HEK293 (cell line): ENCODE measurements around the gene AURKA.

Experiments
- KLF10 ChIP-seq: fragments of 450-650 bp; IDR thresholded peaks from 2 replicates; pipeline ENCODE4 v1.5.1; 2018; ENCODE audit warnings: missing biosample characterization, mild to moderate bottlenecking, missing genetic modification characterization
- KLF9 ChIP-seq: fragments of 450-650 bp; formaldehyde crosslinking; IDR thresholded peaks from 2 replicates; pipeline ENCODE4 v1.5.1; 2016; ENCODE audit warnings: missing biosample characterization, missing genetic modification characterization, low read depth
- MZF1 ChIP-seq: fragments of 450-650 bp; formaldehyde crosslinking; IDR thresholded peaks from 2 replicates; pipeline ENCODE4 v1.5.1; 2017; ENCODE audit warnings: missing biosample characterization, missing genetic modification characterization, borderline replicate concordance
- SP2 ChIP-seq: fragments of 450-650 bp; formaldehyde crosslinking; IDR thresholded peaks from 2 replicates; pipeline ENCODE4 v1.5.1; 2016; ENCODE audit warnings: missing biosample characterization, missing genetic modification characterization
- SP3 ChIP-seq: fragments of 450-650 bp; formaldehyde crosslinking; IDR thresholded peaks from 2 replicates; pipeline ENCODE4 v1.5.1; 2016; ENCODE audit warnings: missing biosample characterization, missing genetic modification characterization
- WT1 ChIP-seq: fragments of 450-650 bp; formaldehyde crosslinking; IDR thresholded peaks from 2 replicates; pipeline ENCODE4 v1.5.1; 2016; ENCODE audit warnings: missing biosample characterization, missing genetic modification characterization
- ZBTB20 ChIP-seq: fragments of 450-650 bp; formaldehyde crosslinking; IDR thresholded peaks from 2 replicates; pipeline ENCODE4 v1.5.1; 2016; ENCODE audit warnings: missing biosample characterization, missing genetic modification characterization
- ZNF157 ChIP-seq: fragments of 450-650 bp; formaldehyde crosslinking; IDR thresholded peaks from 2 replicates; pipeline ENCODE4 v1.5.1; 2016; ENCODE audit warnings: missing biosample characterization, missing genetic modification characterization
- ZNF2 ChIP-seq: fragments of 450-650 bp; formaldehyde crosslinking; IDR thresholded peaks from 2 replicates; pipeline ENCODE4 v1.5.1; 2016; ENCODE audit warnings: missing biosample characterization, missing genetic modification characterization
- ZNF274 ChIP-seq, 2 experiments: fragments of 200-500 bp in 1 of 2; fragments of 450-650 bp in 1 of 2; sonication (Bioruptor generic) in 1 of 2; formaldehyde crosslinking in 1 of 2; IDR thresholded peaks; 2 replicates each; pipeline versions ENCODE4 v1.5.1 to v1.6.1; 2014 to 2016; ENCODE audit warnings: borderline replicate concordance in 1 of 2, inconsistent platforms in 1 of 2, low read length in 1 of 2, missing biosample characterization in 1 of 2, missing genetic modification characterization in 1 of 2
- ZNF324 ChIP-seq: fragments of 450-650 bp; formaldehyde crosslinking; IDR thresholded peaks from 2 replicates; pipeline ENCODE4 v1.5.1; 2016; ENCODE audit warnings: missing biosample characterization, missing genetic modification characterization
- ZNF335 ChIP-seq: fragments of 450-650 bp; formaldehyde crosslinking; conservative IDR thresholded peaks from 2 replicates; pipeline ENCODE4 v1.5.1; 2016; ENCODE audit warnings: missing biosample characterization, missing genetic modification characterization
- ZNF366 ChIP-seq: fragments of 450-650 bp; formaldehyde crosslinking; conservative IDR thresholded peaks from 2 replicates; pipeline ENCODE4 v1.5.1; 2016; ENCODE audit warnings: missing biosample characterization, missing genetic modification characterization
- ZNF514 ChIP-seq: fragments of 450-650 bp; formaldehyde crosslinking; IDR thresholded peaks from 2 replicates; pipeline ENCODE4 v1.5.1; 2016; ENCODE audit warnings: missing biosample characterization, missing genetic modification characterization
- ZNF555 ChIP-seq: fragments of 450-650 bp; formaldehyde crosslinking; conservative IDR thresholded peaks from 2 replicates; pipeline ENCODE4 v1.5.1; 2017; ENCODE audit warnings: missing biosample characterization, mild to moderate bottlenecking, missing genetic modification characterization, inconsistent platforms
- ZNF610 ChIP-seq: fragments of 450-650 bp; formaldehyde crosslinking; IDR thresholded peaks from 2 replicates; pipeline ENCODE4 v1.5.1; 2016; ENCODE audit warnings: missing biosample characterization, missing genetic modification characterization, borderline replicate concordance
- ZNF654 ChIP-seq: fragments of 450-650 bp; formaldehyde crosslinking; IDR thresholded peaks from 2 replicates; pipeline ENCODE4 v1.5.1; 2016; ENCODE audit warnings: low read depth, missing biosample characterization, missing genetic modification characterization
- ZNF660 ChIP-seq: fragments of 450-650 bp; IDR thresholded peaks from 2 replicates; pipeline ENCODE4 v1.5.1; 2018; ENCODE audit warnings: missing biosample characterization, mild to moderate bottlenecking, missing genetic modification characterization
- ZNF843 ChIP-seq: fragments of 450-650 bp; formaldehyde crosslinking; IDR thresholded peaks from 2 replicates; pipeline ENCODE4 v1.5.1; 2016; ENCODE audit warnings: missing biosample characterization, missing genetic modification characterization
- ZSCAN16 ChIP-seq: fragments of 450-650 bp; formaldehyde crosslinking; IDR thresholded peaks from 2 replicates; pipeline ENCODE4 v1.5.1; 2016; ENCODE audit warnings: missing biosample characterization, missing genetic modification characterization
- TF ChIP-seq, protein P1 (sequence below): fragments of 450-650 bp; formaldehyde crosslinking; optimal IDR thresholded peaks from 2 replicates; pipeline ENCODE3; 2016; ENCODE audit warnings: missing biosample characterization, mild to moderate bottlenecking, missing genetic modification characterization
- TF ChIP-seq, protein P2 (sequence below): fragments of 450-650 bp; formaldehyde crosslinking; conservative IDR thresholded peaks from 2 replicates; pipeline ENCODE4 v1.5.1; 2016; ENCODE audit warnings: low read depth, missing biosample characterization, missing genetic modification characterization
- TF ChIP-seq, protein P3 (sequence below): fragments of 450-650 bp; formaldehyde crosslinking; IDR thresholded peaks from 2 replicates; pipeline ENCODE4 v1.5.1; 2016; ENCODE audit warnings: missing biosample characterization, missing genetic modification characterization
- TF ChIP-seq, protein P4 (sequence below): fragments of 450-650 bp; formaldehyde crosslinking; IDR thresholded peaks from 2 replicates; pipeline ENCODE4 v1.5.1; 2016; ENCODE audit warnings: missing biosample characterization, missing genetic modification characterization, borderline replicate concordance
- TF ChIP-seq, protein P5 (sequence below): fragments of 450-650 bp; formaldehyde crosslinking; IDR thresholded peaks from 2 replicates; pipeline ENCODE4; 2016; ENCODE audit warnings: missing biosample characterization, missing genetic modification characterization
- TF ChIP-seq, protein P6 (sequence below): fragments of 450-650 bp; formaldehyde crosslinking; IDR thresholded peaks from 2 replicates; pipeline ENCODE4 v1.5.1; 2016; ENCODE audit warnings: missing biosample characterization, missing genetic modification characterization

The AURKA gene

DNA sequence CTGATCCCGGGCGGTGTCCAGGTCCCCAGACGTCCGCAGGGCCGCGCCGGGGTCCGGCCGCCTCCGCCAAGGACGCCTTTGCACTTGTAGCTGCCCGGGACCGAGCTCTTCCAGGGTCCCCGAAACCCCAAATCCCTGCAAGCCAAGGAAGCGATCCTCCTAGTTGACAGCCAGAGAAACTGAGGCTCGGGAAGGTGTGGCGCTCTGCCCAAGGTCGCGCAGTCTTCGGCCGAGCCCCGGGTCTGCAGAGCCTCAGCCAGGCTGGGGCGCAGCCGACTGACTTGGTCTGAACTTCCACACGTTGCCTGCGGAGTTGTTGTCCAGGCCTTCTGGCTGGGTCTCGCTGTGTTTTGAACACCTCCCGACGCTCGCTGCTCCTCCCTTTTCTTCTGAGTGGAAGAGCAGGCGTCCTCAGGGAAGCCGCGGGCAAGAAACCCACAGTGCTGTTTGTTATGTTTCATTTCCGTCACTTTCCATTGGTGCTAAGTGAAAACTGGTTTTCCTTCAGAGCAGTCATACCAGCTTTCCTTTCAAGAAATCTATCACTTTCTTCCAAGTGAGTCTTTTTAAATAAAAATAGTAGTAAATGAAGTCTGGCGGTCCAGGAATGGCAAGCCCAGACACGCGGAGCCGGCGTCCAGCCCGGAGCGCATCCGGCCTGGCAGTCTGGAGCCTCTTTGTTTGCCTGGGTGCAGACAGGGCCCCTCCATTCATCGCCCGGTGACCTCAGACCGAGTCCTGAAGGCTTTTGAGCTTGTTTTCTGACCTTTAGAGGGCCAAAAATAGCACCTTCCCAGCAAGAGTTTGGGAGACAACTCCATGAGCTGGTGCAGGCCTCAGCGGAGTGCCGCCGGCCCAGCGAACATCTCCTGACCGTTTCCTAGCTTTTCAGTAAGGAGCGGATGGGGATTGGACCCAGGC is 32.5 kb downstream of the AURKA start (continued):
- TF ChIP-seq, protein P1, sequence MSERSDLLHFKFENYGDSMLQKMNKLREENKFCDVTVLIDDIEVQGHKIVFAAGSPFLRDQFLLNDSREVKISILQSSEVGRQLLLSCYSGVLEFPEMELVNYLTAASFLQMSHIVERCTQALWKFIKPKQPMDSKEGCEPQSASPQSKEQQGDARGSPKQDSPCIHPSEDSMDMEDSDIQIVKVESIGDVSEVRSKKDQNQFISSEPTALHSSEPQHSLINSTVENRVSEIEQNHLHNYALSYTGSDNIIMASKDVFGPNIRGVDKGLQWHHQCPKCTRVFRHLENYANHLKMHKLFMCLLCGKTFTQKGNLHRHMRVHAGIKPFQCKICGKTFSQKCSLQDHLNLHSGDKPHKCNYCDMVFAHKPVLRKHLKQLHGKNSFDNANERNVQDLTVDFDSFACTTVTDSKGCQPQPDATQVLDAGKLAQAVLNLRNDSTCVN, result peak; percentile 43
- TF ChIP-seq ZNF324 (no peak), ZSCAN16 (tag by site-specific recombination) (peak; percentile 49; the same call in 1 of the 2 replicates), ZNF843 (no peak), ZBTB20 (peak; percentile 82), ZNF660 (tag by site-specific recombination) (no peak), ZNF610 (tag by site-specific recombination) (no peak), SP3 (tag by site-specific recombination) (0 out of 2 replicates have a peak, but pooled peaks have one; percentile 17), SP2 (tag by site-specific recombination) (peak; percentile 28; the same call in 1 of the 2 replicates), ZNF514 (tag by site-specific recombination) (no peak), ZNF157 (no peak), ZNF335 (tag by site-specific recombination) (peak; percentile 78), ZNF555 (tag by site-specific recombination) (no peak), ZNF274 (IDR thresholded peaks at IDR 0.05; ENCODE audit: low read length) (no peak), ZNF274 (tag by site-specific recombination; IDR thresholded peaks at IDR 0.05; ENCODE audit: borderline replicate concordance) (no peak), ZNF654 (tag by site-specific recombination) (no peak), WT1 (tag by site-specific recombination) (peak; percentile 27; the same call in 1 of the 2 replicates), KLF9 (tag by site-specific recombination) (no peak; the same call in 1 of the 2 replicates), ZNF2 (tag by site-specific recombination) (peak; percentile 53), ZNF366 (peak; percentile 46), KLF10 (tag by site-specific recombination) (0 out of 2 replicates have a peak, but pooled peaks have one; percentile 26), MZF1 (no peak)
- TF ChIP-seq, protein P2, sequence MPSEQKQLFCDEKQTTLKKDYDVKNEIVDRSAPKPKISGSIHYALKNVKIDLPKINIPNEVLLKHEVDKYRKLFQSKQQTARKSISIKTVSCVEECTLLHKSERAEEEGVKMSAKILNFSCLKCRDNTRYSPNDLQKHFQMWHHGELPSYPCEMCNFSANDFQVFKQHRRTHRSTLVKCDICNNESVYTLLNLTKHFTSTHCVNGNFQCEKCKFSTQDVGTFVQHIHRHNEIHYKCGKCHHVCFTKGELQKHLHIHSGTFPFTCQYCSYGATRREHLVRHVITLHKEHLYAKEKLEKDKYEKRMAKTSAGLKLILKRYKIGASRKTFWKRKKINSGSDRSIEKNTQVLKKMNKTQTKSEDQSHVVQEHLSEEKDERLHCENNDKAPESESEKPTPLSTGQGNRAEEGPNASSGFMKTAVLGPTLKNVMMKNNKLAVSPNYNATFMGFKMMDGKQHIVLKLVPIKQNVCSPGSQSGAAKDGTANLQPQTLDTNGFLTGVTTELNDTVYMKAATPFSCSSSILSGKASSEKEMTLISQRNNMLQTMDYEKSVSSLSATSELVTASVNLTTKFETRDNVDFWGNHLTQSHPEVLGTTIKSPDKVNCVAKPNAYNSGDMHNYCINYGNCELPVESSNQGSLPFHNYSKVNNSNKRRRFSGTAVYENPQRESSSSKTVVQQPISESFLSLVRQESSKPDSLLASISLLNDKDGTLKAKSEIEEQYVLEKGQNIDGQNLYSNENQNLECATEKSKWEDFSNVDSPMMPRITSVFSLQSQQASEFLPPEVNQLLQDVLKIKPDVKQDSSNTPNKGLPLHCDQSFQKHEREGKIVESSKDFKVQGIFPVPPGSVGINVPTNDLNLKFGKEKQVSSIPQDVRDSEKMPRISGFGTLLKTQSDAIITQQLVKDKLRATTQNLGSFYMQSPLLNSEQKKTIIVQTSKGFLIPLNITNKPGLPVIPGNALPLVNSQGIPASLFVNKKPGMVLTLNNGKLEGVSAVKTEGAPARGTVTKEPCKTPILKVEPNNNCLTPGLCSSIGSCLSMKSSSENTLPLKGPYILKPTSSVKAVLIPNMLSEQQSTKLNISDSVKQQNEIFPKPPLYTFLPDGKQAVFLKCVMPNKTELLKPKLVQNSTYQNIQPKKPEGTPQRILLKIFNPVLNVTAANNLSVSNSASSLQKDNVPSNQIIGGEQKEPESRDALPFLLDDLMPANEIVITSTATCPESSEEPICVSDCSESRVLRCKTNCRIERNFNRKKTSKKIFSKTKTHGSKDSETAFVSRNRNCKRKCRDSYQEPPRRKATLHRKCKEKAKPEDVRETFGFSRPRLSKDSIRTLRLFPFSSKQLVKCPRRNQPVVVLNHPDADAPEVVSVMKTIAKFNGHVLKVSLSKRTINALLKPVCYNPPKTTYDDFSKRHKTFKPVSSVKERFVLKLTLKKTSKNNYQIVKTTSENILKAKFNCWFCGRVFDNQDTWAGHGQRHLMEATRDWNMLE (tag by site-specific recombination), result no peak
- TF ChIP-seq, protein P3, sequence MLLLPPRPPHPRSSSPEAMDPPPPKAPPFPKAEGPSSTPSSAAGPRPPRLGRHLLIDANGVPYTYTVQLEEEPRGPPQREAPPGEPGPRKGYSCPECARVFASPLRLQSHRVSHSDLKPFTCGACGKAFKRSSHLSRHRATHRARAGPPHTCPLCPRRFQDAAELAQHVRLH (tag by site-specific recombination), result no peak
- TF ChIP-seq, protein P4, sequence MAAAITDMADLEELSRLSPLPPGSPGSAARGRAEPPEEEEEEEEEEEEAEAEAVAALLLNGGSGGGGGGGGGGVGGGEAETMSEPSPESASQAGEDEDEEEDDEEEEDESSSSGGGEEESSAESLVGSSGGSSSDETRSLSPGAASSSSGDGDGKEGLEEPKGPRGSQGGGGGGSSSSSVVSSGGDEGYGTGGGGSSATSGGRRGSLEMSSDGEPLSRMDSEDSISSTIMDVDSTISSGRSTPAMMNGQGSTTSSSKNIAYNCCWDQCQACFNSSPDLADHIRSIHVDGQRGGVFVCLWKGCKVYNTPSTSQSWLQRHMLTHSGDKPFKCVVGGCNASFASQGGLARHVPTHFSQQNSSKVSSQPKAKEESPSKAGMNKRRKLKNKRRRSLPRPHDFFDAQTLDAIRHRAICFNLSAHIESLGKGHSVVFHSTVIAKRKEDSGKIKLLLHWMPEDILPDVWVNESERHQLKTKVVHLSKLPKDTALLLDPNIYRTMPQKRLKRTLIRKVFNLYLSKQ (tag by site-specific recombination), result no peak
- TF ChIP-seq, protein P5, sequence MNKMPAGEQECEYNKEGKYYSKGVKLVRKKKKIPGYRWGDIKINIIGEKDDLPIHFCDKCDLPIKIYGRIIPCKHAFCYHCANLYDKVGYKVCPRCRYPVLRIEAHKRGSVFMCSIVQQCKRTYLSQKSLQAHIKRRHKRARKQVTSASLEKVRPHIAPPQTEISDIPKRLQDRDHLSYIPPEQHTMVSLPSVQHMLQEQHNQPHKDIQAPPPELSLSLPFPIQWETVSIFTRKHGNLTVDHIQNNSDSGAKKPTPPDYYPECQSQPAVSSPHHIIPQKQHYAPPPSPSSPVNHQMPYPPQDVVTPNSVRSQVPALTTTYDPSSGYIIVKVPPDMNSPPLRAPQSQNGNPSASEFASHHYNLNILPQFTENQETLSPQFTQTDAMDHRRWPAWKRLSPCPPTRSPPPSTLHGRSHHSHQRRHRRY (tag by site-specific recombination), result no peak
- TF ChIP-seq, protein P6, sequence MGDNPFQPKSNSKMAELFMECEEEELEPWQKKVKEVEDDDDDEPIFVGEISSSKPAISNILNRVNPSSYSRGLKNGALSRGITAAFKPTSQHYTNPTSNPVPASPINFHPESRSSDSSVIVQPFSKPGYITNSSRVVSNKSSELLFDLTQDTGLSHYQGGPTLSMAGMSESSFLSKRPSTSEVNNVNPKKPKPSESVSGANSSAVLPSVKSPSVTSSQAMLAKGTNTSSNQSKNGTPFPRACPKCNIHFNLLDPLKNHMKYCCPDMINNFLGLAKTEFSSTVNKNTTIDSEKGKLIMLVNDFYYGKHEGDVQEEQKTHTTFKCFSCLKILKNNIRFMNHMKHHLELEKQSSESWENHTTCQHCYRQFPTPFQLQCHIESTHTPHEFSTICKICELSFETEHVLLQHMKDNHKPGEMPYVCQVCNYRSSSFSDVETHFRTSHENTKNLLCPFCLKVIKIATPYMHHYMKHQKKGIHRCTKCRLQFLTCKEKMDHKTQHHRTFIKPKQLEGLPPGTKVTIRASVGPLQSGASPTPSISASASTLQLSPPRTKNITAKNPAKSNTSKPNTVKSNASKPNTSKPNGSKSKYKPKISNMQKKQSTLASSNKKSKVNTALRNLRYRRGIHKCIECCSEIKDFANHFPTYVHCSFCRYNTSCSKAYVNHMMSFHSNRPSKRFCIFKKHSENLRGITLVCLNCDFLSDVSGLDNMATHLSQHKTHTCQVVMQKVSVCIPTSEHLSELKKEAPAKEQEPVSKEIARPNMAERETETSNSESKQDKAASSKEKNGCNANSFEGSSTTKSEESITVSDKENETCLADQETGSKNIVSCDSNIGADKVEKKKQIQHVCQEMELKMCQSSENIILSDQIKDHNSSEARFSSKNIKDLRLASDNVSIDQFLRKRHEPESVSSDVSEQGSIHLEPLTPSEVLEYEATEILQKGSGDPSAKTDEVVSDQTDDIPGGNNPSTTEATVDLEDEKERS (tag by site-specific recombination), result no peak
